Stimulated activated CD4-positive, alpha-beta T cell treated with anti-CD3 and anti-CD28 coated beads, Interleukin-2, amount 100 ng/mL, for 24 hours (primary cell): ENCODE data around the gene SMIM7.
A peak's percentile ranks its signal among the peaks of the same experiment; 100 is the strongest.
"Not testable (repeated sequence)": the region's sequence is repeated elsewhere in the genome, so short reads cannot be mapped to it uniquely, and the experiment has no call there.

Experiments used
- DNase-seq, 2 donors: peaks; one replicate each; pipeline ENCODE4 v3.0.0-alpha.2; 2020

SMIM7 gene

DNA sequence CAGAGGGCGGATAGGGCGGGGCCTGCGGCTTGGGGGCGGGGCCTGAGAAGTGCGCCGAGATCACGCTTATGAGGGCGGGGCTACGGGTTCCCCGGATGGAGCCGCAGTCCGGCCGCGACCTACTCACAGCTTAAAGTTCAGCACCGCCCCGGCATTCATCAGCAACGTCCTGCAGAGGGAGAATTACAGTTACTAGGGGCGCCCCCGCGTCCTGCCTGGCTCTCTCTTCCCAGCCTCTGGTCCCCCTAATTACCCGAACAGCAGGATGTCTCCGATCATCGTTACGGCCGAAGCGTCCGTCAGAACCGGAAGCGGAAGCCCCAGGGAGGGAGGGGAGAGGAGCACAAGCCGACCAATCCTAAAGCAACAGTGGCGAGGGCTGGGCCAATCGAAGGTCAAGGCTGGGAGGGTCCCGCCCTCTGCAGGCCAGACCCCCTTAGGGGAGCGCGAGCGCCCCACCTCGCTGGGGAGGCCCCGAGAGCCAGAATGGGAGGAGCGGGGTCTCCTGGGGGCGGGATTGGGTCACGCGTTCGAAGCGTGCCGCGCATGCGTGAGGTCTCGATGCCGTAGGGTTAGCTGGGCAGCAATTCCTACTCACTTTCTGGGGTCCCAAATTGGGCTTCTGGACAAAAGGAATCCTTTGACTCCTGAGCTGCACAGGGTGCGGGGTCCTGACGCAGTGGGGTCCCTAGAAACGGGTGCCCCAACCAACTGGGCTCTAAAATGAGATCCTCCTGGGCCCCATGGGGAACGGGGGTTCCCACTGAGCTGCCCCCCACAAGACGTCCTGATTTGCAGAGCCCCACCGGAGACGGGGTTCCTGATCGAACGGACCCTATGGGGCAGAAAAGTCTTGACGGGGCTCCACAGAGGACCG, at the start of gene SMIM7:
Gene SMIM7 (minus strand): TSS at position 313 of the 877 bp plus-strand sequence. CDS start 34 bp downstream, at position 279.
- DNase-seq: peak; percentile 98 to 99

DNA sequence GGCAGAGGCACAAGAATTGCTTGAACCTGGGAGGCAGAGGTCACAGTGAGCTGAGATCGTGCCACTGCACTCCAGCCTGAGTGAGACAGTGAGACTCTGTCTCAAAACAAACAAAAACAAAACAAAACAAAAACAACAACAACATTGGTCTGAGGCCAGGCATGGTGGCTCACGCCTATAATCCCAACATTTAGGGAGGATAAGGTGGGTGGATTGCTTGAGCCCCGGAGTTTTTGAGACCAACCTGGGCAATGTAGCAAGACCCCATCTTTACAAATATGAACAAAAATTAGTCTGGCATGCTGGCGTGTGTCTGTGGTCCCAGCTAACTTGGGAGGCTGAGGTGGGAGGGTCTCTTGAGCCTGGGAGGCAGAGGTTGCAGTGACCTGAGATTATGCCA, 43.7 kb upstream of the SMIM7 start:
- no peak for DNase-seq

DNA sequence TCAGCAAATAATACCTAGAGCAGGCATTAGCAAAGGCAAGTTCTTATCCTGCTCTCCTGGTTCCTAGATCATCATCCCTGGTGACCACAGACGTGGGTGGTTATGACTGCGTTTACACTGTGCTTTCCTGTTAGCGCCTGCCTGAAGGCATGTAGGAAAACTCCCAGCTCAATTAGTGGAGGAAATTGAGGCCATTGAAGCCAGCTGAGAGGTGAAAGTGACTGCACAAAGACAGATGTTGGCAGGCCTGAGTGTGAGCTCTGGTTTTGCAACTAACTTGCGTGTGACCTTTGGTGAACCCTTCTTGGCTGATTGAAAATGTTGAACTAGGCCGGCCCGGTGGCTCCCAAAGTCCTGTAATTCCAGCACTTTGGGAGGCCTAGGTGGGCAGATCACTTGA, 42.2 kb upstream of the SMIM7 start:
- DNase-seq: no peak

GRCh38 chr19:16698914-16699313, 39.0 kb upstream of the SMIM7 start:
- DNase-seq: no peak

- no peak for DNase-seq
Observed at GRCh38 chr19:16688084-16688483, 28.1 kb upstream of the SMIM7 start.

- DNase-seq: no peak
Observed at GRCh38 chr19:16684216-16684615, 24.3 kb upstream of the SMIM7 start.

- DNase-seq: no peak
Observed at GRCh38 chr19:16682539-16682938, 22.6 kb upstream of the SMIM7 start.

- no peak for DNase-seq
Observed at GRCh38 chr19:16679811-16680210, 19.9 kb upstream of the SMIM7 start.

DNA sequence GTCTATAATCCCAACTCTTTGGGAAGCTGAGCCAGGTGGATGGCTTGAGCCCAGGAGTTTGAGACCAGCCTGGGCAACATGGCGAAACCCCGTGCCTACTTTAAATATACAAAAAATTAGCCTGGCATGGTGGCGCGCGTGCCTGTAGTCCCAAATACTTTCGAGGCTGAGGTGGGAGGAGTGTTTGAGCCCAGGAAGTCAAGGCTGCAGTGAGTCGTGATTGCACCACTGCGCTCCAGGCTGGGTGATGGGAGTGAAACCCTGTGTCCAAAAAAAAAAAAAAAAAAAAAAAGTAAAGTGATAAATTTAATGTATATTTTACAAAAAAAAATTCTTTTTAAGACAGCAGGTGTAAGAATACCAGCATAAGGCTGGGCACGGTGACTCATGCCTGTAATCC, 18.6 kb upstream of the SMIM7 start:
- DNase-seq: no peak

DNA sequence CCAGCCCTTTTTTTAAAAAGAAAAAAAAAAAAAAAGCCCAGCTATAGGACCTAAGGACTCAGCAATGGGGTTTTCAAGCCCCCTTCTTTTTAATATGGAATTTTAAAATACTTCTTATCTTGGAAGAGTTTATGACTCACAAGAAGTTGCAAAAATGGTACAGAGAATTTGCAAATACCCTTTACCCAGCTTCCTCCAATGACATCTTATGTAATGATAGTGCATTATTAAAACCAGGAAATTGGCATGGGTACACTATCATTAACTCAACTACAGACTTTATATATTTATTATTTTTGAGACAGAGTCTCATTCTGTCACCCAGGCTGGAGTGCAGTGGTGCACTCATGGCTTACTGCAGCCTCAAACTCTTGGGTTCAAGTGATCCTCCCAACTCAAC, 17.1 kb upstream of the SMIM7 start:
- DNase-seq: no peak

GRCh38 chr19:16676101-16676798, 16.3 kb upstream of the SMIM7 start:
- no peak for DNase-seq

GRCh38 chr19:16673839-16674238, 13.9 kb upstream of the SMIM7 start:
- DNase-seq: not testable (repeated sequence)

DNA sequence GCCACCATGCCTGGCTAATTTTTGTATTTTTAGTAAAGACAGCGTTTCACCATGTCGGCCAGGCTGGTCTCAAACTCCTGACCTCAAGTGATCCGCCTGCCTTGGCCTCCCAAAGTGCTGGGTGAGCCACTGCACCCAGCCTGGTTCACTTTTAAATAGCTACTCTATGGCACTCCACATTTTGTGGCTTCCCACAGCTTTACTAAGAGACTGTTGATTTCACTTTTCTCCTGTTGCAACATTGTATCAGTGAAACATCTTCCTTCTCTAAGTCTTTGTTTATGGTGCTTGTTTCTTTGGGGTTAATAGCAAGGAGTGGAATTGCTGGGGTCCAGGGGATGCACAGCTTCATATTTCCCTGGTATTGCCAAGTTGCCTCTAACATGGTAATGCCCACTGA, 13.3 kb upstream of the SMIM7 start:
- no peak for DNase-seq

- no peak for DNase-seq
Observed at GRCh38 chr19:16671652-16672274, 11.8 kb upstream of the SMIM7 start.

DNA sequence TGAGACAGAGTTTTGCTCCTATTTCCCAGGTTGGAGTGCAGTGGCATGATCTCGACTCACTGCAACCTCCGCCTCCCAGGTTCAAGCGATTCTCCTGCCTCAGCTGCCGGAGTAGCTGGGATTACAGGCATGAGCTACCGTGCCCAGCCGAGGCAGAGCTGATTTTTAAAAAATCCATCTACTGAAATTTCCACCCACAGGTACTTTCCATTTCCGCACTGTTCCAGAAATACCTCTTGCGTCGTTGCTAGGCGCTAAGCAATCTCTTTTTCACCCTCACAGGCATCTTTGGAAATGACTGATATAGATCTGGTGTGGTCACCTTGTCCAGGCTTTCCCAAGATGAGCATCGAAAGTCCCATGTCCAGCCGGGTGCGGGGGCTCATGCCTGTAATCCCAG, 10.3 kb upstream of the SMIM7 start:
- DNase-seq: no peak

DNA sequence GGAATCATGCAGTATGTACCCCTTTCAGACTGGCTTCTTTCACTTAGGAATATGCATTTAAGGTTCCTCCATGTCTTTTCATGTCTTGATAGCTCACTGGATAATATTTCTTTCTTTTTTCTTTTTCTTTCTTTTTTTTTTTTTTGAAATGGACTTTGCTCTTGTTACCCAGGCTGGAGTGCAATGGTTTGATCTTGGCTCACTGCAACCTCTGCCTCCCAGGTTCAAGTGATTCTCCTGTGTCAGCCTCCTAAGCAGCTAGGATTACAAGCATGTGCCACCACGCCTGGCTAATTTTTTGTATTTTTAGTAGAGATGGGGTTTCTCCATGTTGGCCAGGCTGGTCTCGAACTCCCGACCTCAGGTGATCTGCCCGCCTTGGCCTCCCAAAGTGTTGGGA, 8.8 kb upstream of the SMIM7 start:
- not testable (repeated sequence) for DNase-seq

- DNase-seq: no peak
Observed at GRCh38 chr19:16668176-16668575, 8.2 kb upstream of the SMIM7 start.

GRCh38 chr19:16661480-16662034, 1.6 kb upstream of the SMIM7 start:
- peak; percentile 6 to 22 for DNase-seq

DNA sequence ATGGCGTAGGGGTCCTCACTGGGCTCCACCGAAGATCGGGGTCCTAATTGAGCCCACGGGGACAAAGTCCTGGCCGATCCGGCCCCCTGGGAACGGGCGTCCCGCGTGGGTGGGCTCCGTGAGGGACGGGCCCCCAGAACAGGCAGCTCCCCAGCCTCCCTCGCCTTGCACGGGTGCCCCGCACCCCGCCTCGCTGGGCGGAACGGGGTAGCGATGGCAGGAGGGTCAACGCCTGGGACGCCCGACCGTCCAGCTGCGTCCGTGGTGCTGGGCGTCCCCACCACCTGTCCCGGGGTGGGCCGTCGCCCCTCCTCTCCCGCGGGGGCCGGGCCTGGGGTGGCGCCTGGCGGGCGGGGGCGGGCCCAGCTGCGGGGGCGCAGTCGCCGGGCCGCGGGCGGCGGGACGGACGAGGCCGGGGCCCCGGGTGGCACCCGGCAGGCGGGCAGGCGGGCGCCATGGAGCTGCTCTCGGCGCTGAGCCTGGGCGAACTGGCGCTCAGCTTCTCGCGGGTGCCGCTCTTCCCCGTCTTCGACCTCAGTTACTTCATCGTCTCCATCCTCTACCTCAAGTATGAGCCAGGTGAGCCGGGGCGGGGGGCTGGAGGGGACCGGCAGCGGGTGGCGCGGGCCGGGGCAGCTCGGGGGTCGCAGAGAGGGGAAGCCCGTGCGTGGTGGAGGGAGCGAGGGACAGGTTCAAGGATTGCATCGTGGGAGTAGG, 977 bp upstream of the SMIM7 start, which contains the start of gene TMEM38A:
Gene TMEM38A (plus strand): TSS at position 377 of the 717 bp plus-strand sequence. CDS start 79 bp downstream, at position 456.
- peak; percentile 35 to 44 for DNase-seq

GRCh38 chr19:16659464-16659831, 496 bp downstream of the SMIM7 start:
- no peak for DNase-seq

DNA sequence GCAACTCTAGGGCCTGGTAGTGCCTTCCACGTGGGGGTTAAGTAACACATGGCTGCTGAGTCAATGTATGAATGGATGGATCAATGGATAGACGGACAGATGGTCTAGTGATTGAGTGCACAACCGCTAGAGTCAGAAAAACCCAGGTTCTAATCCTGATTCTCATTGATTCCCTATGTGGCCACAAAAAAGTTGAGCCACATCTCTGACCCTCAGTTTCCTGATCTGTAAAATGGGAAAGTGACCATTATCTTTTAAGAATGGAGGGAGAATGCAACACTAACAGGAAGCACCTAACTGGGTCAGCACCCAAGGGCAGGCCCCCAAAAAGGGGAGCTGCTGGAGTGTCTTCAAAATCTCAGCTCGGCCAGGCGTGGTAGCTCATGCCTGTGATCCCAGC, 2.6 kb downstream of the SMIM7 start:
- DNase-seq: no peak

GRCh38 chr19:16655727-16656126, 4.2 kb downstream of the SMIM7 start:
- no peak for DNase-seq

DNA sequence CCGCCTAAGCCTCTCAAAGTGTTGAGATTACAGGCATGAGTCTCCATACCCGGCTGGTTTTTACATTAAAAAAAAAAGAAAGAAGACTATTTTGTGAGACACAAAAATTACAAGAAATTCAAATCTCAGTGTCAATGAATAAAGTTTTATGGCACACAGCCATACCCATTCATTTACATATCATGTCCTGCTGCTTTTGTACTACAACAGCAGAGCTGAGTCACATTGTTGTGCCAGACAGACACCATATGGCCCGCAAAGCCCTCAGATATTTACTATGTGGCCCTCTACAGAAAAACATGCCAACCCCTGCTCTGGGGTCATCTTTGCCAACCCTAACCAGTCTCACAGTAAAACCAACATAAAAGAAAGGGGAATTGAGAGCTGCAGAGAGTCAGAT, 5.3 kb downstream of the SMIM7 start:
- no peak for DNase-seq
